CD4-positive, alpha-beta T cell (primary cell): ENCODE data around the gene GNG4. TPM values are rescaled to one million over a fixed set of nuclear protein-coding genes. Genes with fewer than 3 reads are reported as not detected.

Source experiments
- ATAC-seq: fragments of 200-7000 bp; cut with Tn5 transposase; one replicate; pipeline ENCODE4 v1.10.0; 2022; ENCODE audit warnings: mild to moderate bottlenecking; ENCODE audit not compliant: poor library complexity
- CTCF ChIA-PET: fragments of 350-600 bp; sonication (Branson Sonifier 250); formaldehyde crosslinking; loops from one replicate; lab custom pipeline; 2021; ENCODE audit warnings: antibody characterized with exemption, inconsistent platforms; lab: Charles Lee
- POLR2A ChIA-PET: fragments of 350-600 bp; sonication (Branson Sonifier 250); formaldehyde crosslinking; loops from one replicate; lab custom pipeline; 2021; ENCODE audit warnings: antibody characterized with exemption, inconsistent platforms; lab: Charles Lee
- DNase-seq, 14 experiments: peaks; one replicate each; pipeline ENCODE4 v3.0.0-alpha.2; 2013 to 2020; ENCODE audit warnings: mixed read lengths in 2 of 14
- H3K27ac ChIP-seq, 2 donors: one replicate each; pipeline versions ENCODE4 v1.5.1 to v1.7.0; 2013; ENCODE audit warnings: low read length in 2 of 2, low read depth in 1 of 2, mild to moderate bottlenecking in 1 of 2
- H3K27me3 ChIP-seq, 2 experiments: 1 replicate in 1 of 2; 2 replicates in 1 of 2; pipeline versions ENCODE4 v1.6.1 to v1.7.0; 2013; ENCODE audit warnings: low read length in 2 of 2, control low read depth in 1 of 2, mild to moderate bottlenecking in 1 of 2, moderate library complexity in 1 of 2; ENCODE audit not compliant: insufficient read depth in 2 of 2, control insufficient read depth in 1 of 2
- H3K36me3 ChIP-seq: one replicate; pipeline ENCODE4 v1.6.1; 2013; ENCODE audit warnings: low read length, control low read depth; ENCODE audit not compliant: insufficient read depth
- H3K4me1 ChIP-seq: one replicate; pipeline ENCODE4 v1.6.1; 2013; ENCODE audit warnings: low read length, control low read depth; ENCODE audit not compliant: insufficient read depth
- H3K4me3 ChIP-seq: one replicate; pipeline ENCODE4 v1.5.1; 2013; ENCODE audit warnings: mild to moderate bottlenecking, low read length, moderate library complexity
- H3K9me3 ChIP-seq, 2 experiments: 1 replicate in 1 of 2; 2 replicates in 1 of 2; pipeline versions ENCODE4 v1.6.1 to v1.7.0; 2013; ENCODE audit warnings: low read length in 2 of 2, mild to moderate bottlenecking in 2 of 2, control low read depth in 1 of 2, moderate library complexity in 1 of 2; ENCODE audit not compliant: control insufficient read depth in 1 of 2, insufficient read depth in 1 of 2
- H3K27ac Mint-ChIP-seq: one replicate; pipeline ENCODE4 v1.8.0; 2020; ENCODE audit warnings: mixed read lengths
- H3K27me3 Mint-ChIP-seq: one replicate; pipeline ENCODE4 v1.8.0; 2021; ENCODE audit warnings: mixed read lengths
- H3K36me3 Mint-ChIP-seq: one replicate; pipeline ENCODE4 v1.8.0; 2021; ENCODE audit warnings: low read depth, mixed read lengths
- H3K4me1 Mint-ChIP-seq: one replicate; pipeline ENCODE4 v1.8.0; 2021; ENCODE audit warnings: low read depth, mixed read lengths
- H3K4me3 Mint-ChIP-seq: one replicate; pipeline ENCODE4 v1.8.0; 2020; ENCODE audit warnings: mild to moderate bottlenecking, mixed read lengths
- H3K9me3 Mint-ChIP-seq: one replicate; pipeline ENCODE4 v1.8.0; 2020; ENCODE audit warnings: mixed read lengths
- intact Hi-C, 2 experiments: fragments of 100-400 bp; cut with DNase I in 1 of 2; cut with micrococcal nuclease in 1 of 2; formaldehyde crosslinking; loops; one replicate each; pipeline versions ENCODE4 v1.15.1 to v1.9.0; 2023 to 2025; cut with DNase I, micrococcal nuclease
- total RNA-seq, 174 experiments: library from RNA in 2 of 174; stranded (reverse) in 2 of 174; gene quantifications; one replicate each; pipeline ENCODE4 v1.2.3 and lab custom pipeline; 2021 to 2026
- TF ChIP-seq, protein P1 (sequence below): fragments of 200-600 bp; IDR thresholded peaks from one replicate; pipeline ENCODE4 v1.8.0; 2022; ENCODE audit warnings: antibody characterized with exemption, mild to moderate bottlenecking

Gene GNG4
- total RNA-seq, 2 experiments from 2014 or later = not detected

DNA sequence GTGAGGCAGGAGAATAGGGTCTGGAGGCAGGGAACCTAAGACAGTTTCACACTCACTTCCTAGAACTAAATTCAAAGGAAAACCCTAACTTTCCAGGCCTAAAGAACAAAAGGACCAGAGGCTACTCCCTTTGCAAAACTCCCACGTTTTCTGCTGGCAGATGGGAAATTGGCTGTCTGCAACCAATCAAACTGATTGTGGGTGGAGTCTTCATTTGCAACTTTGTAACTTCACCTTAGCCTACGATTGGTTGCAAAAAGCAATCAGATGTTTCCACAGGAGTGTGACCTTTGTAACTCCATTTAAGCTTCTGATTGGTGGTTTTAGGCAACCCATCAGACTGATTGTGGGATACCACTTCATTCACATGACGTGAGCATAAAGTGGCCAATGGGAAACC is 19.7 kb upstream of the GNG4 start:
- Mint-ChIP-seq H3K9me3 (peaks cover 32% of the 10 kb centered on the region), H3K4me1 (no peaks in the 10 kb centered on the region), H3K27ac (no peak overlapping the region), H3K36me3 (peaks cover 70% of the 10 kb centered on the region), H3K4me3 (no peak overlapping the region), H3K27me3 (no peaks in the 10 kb centered on the region)
- ChIA-PET CTCF (no interaction called here), POLR2A (no interaction called here)
- ATAC-seq (no peak), DNase-seq (no peak)
- Histone ChIP-seq H3K27me3 (no peaks in the 10 kb centered on the region), H3K36me3 (peaks cover 32% of the 10 kb centered on the region), H3K4me1 (no peaks in the 10 kb centered on the region), H3K9me3 (peaks cover 12 to 43% of the 10 kb centered on the region in 2 experiments), H3K4me3 (no peak overlapping the region), H3K27ac (no peak overlapping the region)
- intact Hi-C loops = no loop called here
- TF ChIP-seq, protein P1, sequence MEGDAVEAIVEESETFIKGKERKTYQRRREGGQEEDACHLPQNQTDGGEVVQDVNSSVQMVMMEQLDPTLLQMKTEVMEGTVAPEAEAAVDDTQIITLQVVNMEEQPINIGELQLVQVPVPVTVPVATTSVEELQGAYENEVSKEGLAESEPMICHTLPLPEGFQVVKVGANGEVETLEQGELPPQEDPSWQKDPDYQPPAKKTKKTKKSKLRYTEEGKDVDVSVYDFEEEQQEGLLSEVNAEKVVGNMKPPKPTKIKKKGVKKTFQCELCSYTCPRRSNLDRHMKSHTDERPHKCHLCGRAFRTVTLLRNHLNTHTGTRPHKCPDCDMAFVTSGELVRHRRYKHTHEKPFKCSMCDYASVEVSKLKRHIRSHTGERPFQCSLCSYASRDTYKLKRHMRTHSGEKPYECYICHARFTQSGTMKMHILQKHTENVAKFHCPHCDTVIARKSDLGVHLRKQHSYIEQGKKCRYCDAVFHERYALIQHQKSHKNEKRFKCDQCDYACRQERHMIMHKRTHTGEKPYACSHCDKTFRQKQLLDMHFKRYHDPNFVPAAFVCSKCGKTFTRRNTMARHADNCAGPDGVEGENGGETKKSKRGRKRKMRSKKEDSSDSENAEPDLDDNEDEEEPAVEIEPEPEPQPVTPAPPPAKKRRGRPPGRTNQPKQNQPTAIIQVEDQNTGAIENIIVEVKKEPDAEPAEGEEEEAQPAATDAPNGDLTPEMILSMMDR = no peak

DNA sequence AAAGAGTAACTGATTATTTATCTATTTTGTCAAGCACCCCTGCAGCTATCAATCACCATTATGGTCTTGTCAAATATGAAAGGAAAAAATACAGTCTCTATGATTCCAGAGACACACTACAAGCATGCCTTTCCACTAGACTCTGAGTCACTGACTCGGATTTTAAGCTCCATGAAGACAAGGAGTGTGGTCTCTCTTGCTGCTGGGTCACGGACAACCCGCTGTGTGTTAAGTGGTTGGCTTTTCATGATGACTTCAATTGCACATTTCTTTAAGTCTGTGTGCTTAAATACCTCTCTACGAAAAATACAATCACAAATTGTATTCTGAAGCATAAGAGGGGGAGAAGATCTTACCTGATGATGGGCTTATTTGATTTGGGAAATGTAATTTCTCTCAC is 14.0 kb upstream of the GNG4 start:
- Mint-ChIP-seq H3K36me3 (peaks cover 47% of the 10 kb centered on the region), H3K9me3 (no peaks in the 10 kb centered on the region), H3K4me3 (no peak overlapping the region), H3K4me1 (no peaks in the 10 kb centered on the region), H3K27me3 (no peaks in the 10 kb centered on the region), H3K27ac (no peak overlapping the region)
- Histone ChIP-seq H3K4me1 (no peaks in the 10 kb centered on the region), H3K27me3 (no peaks in the 10 kb centered on the region), H3K9me3 (no peaks in the 10 kb centered on the region), H3K36me3 (peaks cover 23% of the 10 kb centered on the region), H3K27ac (no peak overlapping the region), H3K4me3 (no peak overlapping the region)
- intact Hi-C loops = no loop called here
- TF ChIP-seq, protein P1 = no peak
- ChIA-PET POLR2A (no interaction called here), CTCF (no interaction called here)
- ATAC-seq = no peak
- DNase-seq = no peak

DNA sequence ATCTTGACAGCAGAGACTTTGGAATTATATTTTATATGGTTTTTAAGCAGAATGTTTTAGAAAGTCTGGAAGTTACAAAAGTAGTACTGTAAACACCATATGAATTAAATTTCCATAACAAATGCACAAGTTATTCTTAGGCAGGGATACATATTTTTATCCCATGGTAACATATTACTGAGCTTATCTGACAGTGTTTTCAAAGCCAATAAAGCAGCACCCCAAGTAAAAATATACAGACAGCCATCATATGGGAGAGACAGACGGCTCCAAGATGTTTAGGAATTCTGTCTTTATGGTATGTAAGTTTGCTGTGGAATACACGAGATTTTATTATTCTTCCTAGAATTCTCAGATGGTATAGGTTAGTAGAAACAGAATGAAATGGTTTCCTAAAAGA is 12.0 kb upstream of the GNG4 start:
- no peak overlapping the region for H3K27ac Mint-ChIP-seq
- H3K9me3 ChIP-seq = no peaks in the 10 kb centered on the region
- TF ChIP-seq, protein P1 = no peak
- H3K27me3 Mint-ChIP-seq = peaks cover 4% of the 10 kb centered on the region
- intact Hi-C loops = no loop called here
- no peak overlapping the region for H3K4me3 ChIP-seq
- H3K27me3 ChIP-seq = no peaks in the 10 kb centered on the region
- no peak overlapping the region for H3K27ac ChIP-seq
- POLR2A ChIA-PET = no interaction called here
- no peaks in the 10 kb centered on the region for H3K4me1 Mint-ChIP-seq
- DNase-seq (no peak), ATAC-seq (no peak)
- peaks cover 23% of the 10 kb centered on the region for H3K36me3 ChIP-seq
- H3K4me1 ChIP-seq = no peaks in the 10 kb centered on the region
- H3K36me3 Mint-ChIP-seq = peaks cover 36% of the 10 kb centered on the region
- no peaks in the 10 kb centered on the region for H3K9me3 Mint-ChIP-seq
- CTCF ChIA-PET = no interaction called here
- no peak overlapping the region for H3K4me3 Mint-ChIP-seq
